HuH-7 (cell line): ENCODE results near the gene PCDHGA11.
"Not testable (repeated sequence)": the region's sequence is repeated elsewhere in the genome, so short reads cannot be mapped to it uniquely, and the experiment has no call there.

Source experiments
- DNase-seq: peaks from one replicate; pipeline ENCODE4 v3.0.0; 2011; ENCODE audit warnings: low spot score

Gene PCDHGA11

GRCh38 chr5:141398608-141399007 is 22.2 kb upstream of the PCDHGA11 start:
- DNase-seq = no peak

- no peak for DNase-seq
Observed at GRCh38 chr5:141399555-141400258, 21.1 kb upstream of the PCDHGA11 start.

DNA sequence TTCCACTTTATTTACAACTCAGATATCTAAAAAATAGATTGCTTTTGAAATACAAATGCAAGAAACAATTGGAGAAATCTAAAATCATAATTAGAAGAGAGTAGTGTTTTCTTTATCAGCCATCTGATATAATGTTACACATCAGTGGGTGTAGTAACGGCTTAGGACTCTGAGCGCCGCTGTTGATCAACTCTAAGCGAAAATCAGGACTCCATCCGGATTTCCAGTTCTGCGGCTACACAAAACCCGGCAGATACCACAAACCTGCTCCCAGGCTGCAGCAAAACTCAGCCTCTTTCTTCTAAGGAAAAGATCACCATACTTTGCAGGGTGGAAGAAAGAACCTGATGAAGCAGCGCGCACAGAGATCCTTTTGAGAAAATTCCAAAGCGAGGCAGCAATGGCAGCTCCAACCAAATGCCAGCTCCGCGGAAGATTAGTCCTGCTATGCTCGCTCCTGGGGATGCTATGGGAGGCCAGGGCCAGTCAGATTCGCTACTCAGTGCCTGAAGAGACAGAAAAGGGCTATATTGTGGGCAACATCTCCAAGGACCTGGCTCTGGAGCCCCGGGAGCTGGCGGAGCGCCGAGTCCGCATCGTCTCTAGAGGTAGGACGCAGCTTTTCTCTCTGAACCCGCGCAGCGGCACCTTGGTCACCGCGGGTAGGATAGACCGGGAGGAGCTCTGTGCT is 18.2 kb upstream of the PCDHGA11 start, which contains the start of gene PCDHGA9:
TSS of gene PCDHGA9 (plus strand) at position 226 of the 691 bp plus-strand sequence. CDS start at position 401, 175 bp downstream.
- DNase-seq = peak; percentile 38

DNA sequence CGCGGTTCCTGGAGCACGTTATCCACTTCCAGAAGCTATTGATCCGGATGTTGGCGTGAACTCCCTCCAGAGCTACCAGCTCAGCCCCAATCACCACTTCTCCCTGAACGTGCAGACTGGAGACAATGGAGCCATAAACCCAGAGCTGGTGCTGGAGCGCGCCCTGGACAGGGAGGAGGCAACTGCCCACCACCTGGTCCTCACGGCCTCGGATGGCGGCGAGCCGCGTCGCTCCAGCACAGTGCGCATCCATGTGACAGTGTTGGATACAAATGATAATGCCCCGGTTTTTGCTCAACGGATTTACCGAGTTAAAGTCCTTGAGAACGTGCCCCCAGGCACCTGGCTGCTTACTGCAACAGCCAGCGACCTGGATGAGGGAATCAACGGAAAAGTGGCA is 17.5 kb upstream of the PCDHGA11 start:
- DNase-seq = no peak

DNA sequence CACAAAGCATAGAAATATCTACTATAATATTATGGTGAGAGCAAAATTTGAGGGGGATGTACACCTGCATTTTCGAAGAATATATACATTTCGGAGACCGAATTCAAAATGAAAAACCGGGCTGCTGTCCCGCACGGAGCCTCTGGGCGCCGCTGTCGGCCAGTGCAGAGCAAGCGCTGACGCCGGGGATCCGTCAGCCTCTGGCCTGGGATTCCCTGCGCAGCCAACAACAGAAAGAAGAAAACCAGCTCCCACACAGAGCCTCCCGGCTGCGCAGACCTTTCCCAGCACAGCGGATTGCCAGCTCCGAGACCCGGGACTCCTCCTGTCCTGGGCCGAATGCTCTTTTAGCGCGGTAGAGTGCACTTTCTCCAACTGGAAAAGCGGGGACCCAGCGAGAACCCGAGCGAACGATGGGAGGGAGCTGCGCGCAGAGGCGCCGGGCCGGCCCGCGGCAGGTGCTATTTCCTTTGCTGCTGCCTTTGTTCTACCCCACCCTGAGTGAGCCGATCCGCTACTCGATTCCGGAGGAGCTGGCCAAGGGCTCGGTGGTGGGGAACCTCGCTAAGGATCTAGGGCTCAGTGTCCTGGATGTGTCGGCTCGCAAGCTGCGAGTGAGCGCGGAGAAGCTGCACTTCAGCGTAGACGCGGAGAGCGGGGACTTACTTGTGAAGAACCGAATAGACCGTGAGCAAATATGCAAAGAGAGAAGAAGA is 12.9 kb upstream of the PCDHGA11 start, which contains the start of gene PCDHGB6:
TSS of gene PCDHGB6 (plus strand) at position 232 of the 716 bp plus-strand sequence. CDS start at position 414, 182 bp downstream.
- not testable (repeated sequence) for DNase-seq

- DNase-seq = no peak
Observed at GRCh38 chr5:141409598-141410306, 11.1 kb upstream of the PCDHGA11 start.

DNA sequence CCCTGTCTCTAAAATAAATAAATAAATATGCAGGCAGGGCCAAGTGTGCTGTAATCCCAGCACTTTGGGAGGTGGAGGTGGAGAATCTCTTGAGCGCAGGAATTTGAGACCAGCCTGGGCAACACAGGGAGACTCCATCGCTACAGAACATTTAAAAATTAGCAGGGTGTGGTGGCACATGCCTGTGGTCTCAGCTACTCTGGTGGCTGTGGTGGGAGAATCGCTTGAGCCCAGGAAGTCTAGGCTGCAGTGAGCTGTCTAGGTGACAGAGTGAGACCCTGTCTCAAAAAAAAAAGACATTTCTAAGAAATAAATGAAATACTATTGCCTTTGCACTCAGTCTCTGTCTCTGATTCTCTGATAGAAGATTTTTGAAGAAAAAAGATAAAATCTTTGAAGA is 9.3 kb upstream of the PCDHGA11 start:
- DNase-seq = no peak

DNA sequence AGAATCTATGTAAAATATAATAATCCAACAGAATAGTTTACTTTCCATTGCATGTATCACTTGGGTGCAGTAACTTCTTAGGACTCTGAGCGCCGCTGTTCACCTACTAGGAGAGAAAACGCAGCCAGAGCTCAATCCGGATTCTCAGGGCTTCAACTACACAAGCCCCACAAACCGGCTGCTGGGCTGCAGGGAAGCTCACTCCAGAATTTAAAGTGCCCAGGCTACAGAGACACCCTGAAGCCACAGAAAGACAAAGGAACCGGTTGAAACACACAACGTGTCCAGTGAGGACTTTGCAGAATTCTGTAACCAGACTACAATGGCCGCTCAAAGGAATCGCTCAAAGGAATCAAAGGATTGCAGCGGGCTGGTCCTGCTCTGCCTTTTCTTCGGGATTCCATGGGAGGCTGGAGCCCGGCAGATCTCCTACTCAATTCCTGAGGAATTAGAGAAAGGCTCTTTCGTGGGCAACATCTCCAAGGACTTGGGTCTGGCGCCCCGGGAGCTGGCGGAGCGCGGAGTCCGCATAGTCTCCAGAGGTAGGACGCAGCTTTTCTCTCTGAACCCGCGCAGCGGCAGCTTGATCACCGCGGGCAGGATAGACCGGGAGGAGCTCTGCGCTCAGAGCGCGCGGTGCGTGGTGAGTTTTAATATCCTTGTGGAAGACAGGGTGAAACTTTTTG is 7.9 kb upstream of the PCDHGA11 start, which contains the start of gene PCDHGA10:
TSS of gene PCDHGA10 (plus strand) at position 134 of the 686 bp plus-strand sequence. CDS start at position 323, 189 bp downstream.
- peak; percentile 93 for DNase-seq

- peak; percentile 87 for DNase-seq
Observed at GRCh38 chr5:141413540-141414069, 7.2 kb upstream of the PCDHGA11 start.

- DNase-seq = not testable (repeated sequence)
Observed at GRCh38 chr5:141414548-141415274, 6.1 kb upstream of the PCDHGA11 start.

GRCh38 chr5:141415275-141415618 is 5.6 kb upstream of the PCDHGA11 start:
- not testable (repeated sequence) for DNase-seq

DNA sequence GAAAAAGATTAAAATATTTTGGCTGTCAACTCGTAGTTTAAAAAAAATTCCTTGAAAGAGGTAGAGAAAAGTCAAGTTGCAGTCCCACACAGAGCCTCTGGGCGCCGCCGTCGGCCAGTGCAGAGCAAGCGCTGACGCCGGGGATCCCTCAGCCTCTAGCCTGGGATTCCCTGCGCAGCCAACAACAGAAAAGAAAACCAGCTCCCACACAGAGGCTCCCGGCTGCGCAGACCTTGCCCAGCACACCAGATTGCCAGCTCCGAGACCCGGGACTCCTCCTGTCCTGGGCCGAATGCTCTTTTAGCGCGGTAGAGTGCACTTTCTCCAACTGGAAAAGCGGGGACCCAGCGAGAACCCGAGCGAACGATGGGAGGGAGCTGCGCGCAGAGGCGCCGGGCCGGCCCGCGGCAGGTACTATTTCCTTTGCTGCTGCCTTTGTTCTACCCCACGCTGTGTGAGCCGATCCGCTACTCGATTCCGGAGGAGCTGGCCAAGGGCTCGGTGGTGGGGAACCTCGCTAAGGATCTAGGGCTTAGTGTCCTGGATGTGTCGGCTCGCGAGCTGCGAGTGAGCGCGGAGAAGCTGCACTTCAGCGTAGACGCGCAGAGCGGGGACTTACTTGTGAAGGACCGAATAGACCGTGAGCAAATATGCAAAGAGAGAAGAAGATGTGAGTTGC is 3.2 kb upstream of the PCDHGA11 start, which contains the start of gene PCDHGB7:
TSS of gene PCDHGB7 (plus strand) at position 184 of the 679 bp plus-strand sequence. CDS start at position 367, 183 bp downstream.
- DNase-seq = not testable (repeated sequence)

- DNase-seq = no peak
Observed at GRCh38 chr5:141419074-141419880, 1.6 kb upstream of the PCDHGA11 start.

DNA sequence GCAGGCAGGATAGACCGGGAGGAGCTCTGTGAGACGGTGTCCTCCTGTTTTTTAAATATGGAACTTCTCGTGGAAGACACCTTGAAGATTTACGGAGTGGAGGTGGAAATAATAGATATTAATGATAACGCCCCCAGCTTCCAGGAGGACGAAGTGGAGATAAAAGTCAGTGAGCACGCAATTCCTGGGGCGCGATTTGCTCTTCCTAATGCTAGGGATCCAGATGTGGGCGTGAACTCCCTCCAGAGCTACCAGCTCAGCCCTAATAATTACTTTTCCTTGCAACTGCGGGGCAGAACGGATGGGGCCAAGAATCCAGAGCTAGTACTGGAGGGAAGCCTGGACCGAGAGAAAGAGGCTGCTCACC is 621 bp downstream of the PCDHGA11 start:
- no peak for DNase-seq

GRCh38 chr5:141422742-141423291 is 2.0 kb downstream of the PCDHGA11 start:
- DNase-seq = no peak

DNA sequence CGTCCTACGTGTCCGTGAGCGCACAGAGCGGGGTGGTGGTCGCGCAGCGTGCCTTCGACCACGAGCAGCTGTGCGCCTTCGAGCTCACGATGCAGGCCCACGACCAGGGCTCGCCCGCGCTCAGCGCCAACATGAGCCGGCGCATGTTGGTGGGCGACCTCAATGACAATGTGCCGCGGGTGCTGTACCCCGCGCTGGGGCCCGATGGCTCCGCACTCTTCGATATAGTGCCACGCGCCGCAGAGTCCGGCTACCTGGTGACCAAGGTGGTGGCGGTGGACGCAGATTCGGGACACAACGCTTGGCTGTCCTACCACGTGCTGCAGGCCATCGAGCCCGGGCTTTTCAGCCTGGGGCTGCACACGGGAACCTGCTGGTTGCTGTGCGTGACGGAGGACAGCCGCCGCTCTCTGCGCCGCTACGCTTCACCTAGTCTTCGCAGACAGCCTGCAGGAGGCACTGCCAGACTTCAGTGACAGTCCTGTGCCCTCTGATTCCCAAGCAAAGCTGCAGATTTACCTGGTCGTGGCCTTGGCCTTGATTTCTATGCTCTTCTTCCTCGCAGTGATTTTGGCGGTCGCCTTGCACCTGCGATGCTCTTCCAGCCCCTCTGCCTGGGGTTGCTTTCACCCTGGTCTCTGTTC is 7.1 kb downstream of the PCDHGA11 start:
- no peak for DNase-seq

- no peak for DNase-seq
Observed at GRCh38 chr5:141430332-141431113, 9.7 kb downstream of the PCDHGA11 start, which contains the start of gene PCDHGA12. Gene PCDHGA12, plus strand, starts transcription at chr5:141430507. Its CDS starts 253 bp downstream, at chr5:141430760.
